OCI-M2 (cell line): ENCODE measurements around the gene SIM2.
"Not testable (repeated sequence)": the region's sequence is repeated elsewhere in the genome, so short reads cannot be mapped to it uniquely, and the experiment has no call there.

ENCODE experiments used
- DNase-seq: peaks from one replicate; lab custom pipeline; 2025; ENCODE audit not compliant: unreplicated experiment; lab: John Stamatoyannopoulos, UW

The SIM2 gene, protein sequence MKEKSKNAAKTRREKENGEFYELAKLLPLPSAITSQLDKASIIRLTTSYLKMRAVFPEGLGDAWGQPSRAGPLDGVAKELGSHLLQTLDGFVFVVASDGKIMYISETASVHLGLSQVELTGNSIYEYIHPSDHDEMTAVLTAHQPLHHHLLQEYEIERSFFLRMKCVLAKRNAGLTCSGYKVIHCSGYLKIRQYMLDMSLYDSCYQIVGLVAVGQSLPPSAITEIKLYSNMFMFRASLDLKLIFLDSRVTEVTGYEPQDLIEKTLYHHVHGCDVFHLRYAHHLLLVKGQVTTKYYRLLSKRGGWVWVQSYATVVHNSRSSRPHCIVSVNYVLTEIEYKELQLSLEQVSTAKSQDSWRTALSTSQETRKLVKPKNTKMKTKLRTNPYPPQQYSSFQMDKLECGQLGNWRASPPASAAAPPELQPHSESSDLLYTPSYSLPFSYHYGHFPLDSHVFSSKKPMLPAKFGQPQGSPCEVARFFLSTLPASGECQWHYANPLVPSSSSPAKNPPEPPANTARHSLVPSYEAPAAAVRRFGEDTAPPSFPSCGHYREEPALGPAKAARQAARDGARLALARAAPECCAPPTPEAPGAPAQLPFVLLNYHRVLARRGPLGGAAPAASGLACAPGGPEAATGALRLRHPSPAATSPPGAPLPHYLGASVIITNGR

DNA sequence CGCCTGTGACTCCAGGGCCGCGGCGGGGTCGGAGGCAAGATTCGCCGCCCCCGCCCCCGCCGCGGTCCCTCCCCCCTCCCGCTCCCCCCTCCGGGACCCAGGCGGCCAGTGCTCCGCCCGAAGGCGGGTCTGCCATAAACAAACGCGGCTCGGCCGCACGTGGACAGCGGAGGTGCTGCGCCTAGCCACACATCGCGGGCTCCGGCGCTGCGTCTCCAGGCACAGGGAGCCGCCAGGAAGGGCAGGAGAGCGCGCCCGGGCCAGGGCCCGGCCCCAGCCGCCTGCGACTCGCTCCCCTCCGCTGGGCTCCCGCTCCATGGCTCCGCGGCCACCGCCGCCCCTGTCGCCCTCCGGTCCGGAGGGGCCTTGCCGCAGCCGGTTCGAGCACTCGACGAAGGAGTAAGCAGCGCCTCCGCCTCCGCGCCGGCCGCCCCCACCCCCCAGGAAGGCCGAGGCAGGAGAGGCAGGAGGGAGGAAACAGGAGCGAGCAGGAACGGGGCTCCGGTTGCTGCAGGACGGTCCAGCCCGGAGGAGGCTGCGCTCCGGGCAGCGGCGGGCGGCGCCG, at the start of gene SIM2:
Gene SIM2, plus strand, starts transcription at position 135 of the 565 bp plus-strand sequence. CDS start 632 bp downstream, outside the sequence.
- no peak for DNase-seq

DNA sequence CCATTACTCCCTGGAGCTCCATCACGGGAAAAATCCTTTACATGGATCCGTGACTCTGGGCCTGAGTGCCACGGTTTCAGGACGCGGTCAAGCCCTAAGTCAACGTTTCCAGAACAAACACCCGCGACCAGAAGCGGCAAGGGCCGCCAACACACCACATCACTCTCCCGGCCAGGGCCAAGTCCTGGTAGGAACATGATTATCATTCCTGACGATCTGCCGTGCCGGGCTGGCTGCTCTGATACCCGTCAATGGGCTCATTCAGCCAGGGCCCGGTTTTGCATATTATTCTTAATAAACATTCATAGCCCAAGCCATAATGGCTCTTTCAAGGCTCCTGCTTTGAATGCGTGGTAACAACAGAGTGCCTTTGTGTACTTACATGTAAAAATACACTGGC, 44.6 kb upstream of the SIM2 start:
- no peak for DNase-seq

DNA sequence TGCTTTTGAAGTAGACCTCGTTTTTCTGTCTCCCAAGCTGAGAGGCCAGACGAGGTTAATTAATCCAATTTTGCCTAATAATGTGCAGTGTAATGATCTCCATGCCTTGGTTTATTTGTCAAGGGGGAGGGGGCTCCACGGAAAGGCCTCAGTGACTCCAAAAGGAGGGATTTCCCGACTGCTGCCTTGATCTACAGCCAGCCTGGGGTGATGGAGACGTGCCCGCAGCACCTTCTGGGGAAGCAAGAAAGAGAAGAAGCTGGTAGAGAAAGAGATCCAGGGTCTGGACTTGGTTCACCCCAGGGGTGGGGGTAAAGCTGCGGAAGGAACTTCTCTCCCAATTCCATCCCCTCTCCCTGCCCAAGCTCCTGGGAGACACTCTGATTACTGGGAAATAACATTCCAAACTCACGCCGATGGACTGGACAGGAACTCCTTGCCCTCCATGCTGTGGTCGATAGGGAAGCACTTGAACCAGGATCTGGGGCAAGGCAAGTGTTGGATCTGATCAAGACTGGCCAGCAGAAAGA, 44.1 kb upstream of the SIM2 start:
- no peak for DNase-seq

DNA sequence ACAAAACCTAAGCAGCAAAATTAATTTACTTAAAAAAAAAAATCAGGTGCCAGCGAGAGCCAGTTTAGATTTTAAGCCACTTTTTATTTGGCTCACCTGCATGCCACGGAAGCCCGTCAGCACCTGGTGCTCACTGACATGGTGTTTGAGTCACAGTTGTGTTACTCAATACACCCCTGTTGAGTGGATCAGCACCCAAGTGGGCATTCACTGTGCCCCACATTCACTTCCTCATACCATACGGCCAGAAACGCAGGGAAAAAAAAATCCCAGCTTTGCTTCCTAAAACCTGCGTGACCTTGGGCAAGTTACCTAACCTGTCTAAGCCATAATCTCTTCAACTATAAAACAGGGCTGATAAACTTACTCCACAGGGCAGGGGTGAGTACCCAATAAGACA, 42.8 kb upstream of the SIM2 start:
- DNase-seq, result no peak

DNA sequence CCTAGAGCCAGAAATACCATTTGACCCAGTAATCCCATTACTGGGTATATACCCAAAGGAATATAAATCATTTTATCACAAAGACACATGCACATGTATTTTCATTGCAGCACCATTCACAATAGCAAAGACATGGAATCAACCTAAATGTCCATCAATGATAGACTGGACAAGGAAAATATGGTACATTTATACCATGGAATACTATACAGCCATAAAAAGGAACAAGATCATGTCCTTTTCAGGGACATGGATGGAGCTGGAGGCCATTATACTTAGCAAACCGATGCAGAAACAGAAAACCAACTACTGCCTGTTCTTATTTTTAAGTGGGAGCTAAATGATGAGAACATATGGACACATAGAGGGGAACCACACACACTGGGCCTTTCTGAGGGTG, 41.6 kb upstream of the SIM2 start:
- not testable (repeated sequence) for DNase-seq

DNA sequence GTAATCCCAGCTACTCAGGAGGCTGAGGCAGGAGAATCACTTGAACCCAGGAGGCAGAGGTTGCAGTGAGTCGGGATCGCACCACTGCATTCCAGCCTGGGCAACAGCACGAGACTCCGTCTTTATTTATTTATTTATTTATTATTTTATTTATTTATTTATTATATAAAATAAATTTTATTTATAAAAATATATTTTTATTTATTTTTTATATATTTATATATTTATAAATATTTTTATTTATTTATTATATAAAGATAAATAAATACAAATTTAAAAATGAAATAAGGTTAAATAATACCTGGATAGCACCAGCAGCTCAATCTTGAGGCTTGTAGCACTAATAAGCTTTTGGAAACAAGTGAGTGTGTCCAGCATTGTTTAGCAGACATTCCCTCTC, 40.9 kb upstream of the SIM2 start:
- no peak for DNase-seq

DNA sequence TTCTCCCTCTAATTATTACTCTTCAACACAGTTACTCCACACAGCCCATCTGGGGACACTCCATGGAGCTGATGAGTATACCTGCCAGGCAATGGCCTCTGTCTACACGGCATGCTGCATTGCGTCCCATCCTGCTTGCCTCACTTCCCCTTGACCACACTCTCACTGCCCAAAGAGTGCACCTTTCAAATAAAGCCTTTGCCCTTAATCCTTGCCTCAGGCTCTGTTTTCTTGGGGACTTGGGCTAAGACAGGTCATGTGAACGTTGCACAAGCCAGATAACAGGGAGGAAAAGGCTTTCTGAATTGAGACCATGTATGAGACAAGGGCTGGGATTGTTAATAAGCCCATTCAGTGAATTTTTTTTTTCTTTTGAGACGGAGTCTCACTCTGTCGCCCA, 40.0 kb upstream of the SIM2 start:
- no peak for DNase-seq

DNA sequence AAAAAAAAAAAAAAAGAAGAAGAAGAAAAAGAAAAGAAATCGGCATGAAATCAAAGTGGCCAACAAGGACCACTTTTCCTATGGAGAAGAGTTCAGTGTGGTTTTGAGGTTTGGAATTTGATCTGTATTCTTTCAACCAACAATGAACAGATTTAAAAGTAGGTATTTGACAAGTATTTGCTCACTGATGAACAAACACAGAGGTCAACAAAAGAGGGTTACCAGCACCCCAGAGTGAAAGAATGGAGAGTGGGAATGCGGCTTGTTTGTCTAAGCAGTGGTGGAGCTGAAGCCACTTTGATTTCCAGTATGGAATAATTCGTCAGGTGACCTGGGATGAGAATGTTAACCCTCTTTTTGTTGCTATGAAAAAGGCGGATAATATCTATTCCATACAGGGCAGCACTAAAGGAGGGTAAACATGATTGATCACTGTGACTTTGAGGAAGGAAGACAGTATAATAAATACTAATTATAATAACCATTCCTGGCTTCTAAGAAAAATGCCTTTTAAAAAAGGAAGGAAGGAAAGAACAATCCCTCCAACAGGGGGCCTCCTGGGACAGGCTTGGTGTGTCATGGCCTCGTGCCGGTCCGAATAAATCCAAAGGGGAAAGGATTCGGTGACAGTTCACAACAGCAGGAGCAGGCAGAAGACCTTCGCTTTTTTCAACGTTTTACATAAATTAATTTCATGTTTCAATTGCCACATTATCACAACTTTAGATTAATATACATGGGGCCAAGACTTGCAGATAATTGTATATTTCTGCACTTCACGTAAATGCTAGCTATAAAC, 37.2 kb upstream of the SIM2 start:
- DNase-seq, result no peak

DNA sequence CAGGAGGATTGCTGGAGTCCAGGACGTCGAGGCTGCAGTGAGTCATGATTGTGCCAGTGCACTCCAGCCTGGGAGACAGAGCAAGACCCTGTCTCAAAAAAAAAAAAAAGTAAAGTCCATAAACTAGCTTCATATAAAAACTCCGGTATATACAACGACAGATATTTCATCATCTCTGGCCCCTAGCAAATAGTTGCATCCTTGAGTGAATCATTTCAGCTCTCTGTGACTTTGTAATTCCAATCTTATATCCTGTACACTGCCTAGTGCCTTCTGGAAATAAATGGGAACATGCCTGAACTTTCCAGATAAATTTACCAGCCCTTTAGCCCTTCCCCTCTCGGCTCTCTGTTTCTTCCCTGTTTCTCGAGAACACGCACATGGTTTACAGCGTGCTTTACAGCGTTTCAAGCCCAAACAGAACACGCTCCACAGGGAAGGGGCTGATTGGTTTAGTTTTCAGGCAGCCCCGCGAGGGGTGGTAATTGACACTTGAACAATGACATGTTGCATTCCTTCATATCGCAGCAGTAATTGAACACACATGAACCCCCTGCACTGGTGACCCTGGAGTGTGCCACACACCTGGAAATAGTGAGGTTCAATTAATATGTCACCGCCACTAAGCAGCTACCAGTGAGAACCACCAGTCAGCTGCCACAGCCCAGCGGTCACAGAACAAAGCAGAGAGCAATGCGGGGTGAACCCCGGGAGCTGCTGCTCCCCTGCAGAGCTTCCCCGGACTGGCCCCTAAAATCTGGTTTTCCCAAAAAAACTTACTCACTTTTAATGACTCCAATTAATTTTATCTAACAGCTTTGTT, 35.7 kb upstream of the SIM2 start:
- no peak for DNase-seq

DNA sequence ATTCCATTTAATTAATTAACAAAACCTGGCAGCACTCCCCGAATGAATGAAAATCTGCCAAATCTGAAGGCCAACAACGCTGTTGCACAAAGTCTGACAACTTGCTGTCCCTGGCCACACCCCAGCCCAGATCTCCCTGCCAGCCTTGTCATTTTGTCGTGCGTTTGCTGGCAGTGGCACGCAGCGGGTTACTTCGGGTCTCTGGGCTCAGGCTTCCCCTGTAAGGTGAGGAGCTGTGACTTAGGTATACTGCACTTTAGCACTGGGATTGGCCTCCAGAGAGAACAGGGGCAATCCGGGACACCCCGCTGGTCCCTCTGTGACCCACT, 34.3 kb upstream of the SIM2 start:
- DNase-seq, result no peak

DNA sequence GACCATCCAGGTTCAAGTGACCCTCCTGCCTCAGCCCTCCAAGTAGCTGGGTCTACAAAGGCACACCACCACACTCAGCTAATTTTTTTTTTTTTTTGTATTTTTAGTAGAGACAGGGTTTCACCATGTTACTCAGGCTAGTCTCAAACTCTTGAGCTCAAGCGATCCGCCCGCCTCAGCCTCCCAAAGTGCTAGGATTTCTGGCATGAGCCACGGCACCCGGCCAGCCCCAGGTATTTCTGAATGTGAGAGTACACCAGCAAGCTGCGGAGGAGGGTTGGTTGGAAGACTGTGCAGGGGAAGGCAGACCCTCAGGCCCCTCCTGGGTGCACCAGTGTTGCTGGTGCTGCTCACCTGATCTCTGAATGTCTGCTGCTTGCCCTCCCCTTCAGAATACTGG, 33.1 kb upstream of the SIM2 start:
- DNase-seq, result no peak

DNA sequence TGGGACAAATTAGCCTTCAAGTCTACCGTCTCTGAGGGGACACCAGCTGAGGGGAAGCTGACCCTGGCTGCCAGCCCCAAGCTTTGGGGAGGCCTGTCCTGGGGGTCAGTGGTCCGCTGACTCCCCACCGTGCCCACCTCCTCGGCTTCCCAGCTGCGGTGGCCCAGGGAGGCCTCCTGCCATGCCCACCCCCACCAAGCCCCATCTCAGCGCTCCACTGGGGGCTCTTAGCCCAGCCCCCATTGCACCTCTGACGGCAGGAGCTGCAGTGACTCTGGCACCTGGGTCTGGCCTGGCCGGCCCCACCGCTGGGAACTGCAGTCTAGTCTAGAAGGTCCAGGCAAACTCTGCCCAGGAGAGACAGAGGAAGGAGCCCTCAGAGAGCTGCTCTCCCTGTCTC, 30.2 kb upstream of the SIM2 start:
- DNase-seq, result no peak

DNA sequence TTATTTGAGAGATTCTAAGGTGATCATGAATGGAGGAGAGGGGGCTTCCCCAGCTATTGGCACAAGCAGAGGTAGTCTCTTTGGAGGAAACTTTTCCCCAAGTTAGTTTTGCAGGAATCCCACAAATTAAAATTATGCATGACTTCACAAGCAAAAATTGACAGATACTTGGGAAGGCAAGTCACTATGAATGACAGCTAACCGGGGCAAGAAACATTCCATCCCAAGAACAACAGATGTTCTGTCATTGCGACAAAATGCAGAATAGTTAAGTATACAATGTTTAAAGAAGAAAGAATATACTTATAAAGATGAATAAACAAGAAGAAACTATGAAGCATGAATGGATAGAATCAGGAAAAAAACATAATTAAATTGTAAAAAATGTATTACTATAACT, 27.1 kb upstream of the SIM2 start:
- no peak for DNase-seq

DNA sequence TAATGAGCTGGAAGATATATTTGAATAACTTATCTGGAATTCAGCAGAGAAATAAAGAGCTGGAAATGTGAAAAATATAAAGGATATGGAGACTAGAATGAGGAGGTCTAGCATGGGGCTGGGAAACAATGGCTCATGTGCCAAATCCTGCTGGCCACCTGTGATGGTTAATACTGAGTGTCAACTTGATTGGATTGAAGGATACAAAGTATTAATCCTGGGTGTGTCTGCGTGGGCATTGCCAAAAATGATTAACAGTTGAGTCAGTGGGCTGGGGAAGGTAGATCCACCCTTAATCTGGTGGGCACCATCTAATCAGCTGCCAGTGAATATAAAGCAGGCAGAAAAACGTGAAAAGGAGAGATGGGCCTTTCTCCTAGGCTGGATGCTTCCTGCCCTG, 26.6 kb upstream of the SIM2 start:
- not testable (repeated sequence) for DNase-seq

DNA sequence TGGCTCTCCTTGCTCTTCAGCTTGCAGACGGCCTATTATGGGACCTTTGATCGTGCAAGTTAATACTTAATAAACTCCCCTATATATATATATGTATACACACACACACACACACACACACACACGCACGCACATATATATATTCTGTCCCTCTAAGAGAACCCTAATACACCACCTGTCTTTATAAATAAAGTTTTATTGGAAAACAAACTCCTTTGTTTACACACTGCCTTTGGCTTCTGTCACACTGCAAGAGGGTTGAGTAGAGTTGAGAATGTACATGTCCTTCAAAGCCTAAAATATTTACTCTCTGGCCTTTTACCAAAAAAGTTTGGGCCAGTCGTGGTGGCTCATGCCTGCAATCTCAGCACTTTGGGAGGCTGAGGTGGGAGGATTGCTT, 26.2 kb upstream of the SIM2 start:
- DNase-seq, result no peak

DNA sequence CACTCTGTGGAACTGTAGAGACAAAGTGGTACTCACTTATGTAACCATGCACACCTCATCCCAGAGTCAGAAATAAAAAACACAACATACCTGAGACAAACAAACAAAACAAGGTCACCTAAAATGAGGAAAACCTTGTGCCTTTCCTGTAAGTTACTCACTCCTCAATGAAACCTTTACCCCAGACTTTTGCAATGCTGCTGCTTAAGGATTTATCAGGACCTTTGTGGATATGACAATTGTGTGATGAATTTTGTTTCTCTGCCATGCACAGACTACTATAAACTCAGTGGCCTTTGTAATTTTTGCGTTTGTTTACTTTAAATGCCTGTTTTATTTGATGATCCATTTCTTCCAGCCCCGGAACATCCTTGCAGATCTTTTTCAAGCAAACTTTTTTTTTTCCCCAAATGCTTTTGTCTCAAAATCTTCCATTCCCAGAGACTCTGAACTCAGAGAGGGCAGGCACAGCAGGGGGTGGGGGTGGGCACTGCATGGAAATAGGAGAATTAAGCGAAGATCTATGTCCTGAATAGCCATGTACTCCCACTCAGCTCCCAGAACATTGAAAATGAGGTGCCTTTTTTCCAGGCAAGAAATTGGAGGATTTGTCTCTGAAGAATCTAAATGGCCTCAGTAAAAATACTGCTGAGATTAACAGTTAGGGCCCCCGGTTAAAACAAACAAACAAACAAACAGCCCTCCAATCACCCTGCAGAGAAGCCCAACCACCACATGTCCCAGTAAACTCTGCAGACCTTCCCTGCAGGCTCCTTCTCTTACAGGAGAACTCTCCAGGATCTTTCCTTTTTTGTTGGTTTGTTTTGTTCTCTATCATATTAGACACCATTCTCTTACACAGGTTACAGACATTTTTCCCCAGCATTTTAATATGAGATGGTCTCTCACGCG, 22.6 kb upstream of the SIM2 start:
- DNase-seq, result no peak

DNA sequence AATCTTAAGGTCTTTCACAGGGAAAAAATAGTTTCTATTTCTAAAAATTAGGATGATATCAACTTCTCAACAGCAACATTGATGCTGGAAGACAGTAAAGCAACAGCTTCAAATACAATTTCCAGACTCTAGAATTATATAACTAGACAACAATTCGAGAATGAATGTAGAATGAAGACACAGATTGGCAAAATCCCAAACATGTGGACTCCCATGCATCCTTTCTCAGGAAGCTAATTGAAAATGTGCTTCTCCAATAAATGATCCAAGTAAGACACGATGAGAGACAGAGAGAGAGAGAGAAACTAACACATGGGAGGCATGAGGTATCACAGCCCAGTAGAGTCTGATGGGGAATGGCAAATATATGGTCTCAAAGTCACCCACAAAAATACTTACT, 21.5 kb upstream of the SIM2 start:
- no peak for DNase-seq

DNA sequence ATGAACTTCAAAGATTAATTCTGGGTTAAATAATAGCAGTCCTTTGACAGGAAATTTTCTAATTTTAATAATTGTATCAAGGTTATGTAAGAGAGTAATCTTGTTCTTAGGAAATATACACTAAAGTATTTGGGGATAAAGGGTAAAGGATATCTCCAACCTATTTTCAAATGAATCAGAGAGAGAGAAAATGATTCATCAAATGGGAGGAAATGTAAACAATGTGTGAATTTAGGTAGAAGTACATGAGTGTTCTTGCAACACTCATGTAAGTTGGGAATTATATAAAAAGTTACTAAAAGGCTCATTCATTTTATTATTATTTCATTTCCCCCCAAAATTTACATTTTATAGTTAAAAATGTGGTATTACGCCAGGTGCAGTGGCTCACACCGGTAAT, 20.4 kb upstream of the SIM2 start:
- no peak for DNase-seq

DNA sequence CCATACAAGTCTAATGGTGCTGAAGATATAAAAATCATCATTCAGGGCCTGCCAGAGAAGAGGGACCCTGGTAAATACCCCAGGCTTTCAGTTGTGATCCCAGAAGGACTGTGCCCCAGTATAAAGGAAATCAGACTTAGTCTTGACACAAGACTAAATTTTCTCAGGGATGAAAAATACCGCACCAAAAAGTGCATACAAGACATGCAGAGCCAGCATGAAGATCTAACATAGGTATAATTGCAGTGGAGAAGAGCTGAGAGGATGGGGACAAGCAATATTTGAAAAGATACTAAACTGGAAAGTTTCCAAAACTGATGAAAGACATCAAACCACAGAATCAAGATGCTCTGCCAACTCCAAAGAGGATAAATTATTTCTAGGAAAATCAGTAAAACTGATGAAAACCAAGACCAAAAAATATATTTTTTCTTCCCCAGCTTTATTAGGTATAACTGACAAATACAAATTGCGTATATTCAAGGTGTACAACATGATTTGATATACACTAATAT, 17.7 kb upstream of the SIM2 start:
- DNase-seq, result no peak
